CD4-positive, alpha-beta T cell treated with Interferon gamma for 1 hour (primary cell): ENCODE measurements around the gene FAM72B.
"Not testable (repeated sequence)": the region's sequence is repeated elsewhere in the genome, so short reads cannot be mapped to it uniquely, and the experiment has no call there.

ENCODE experiments used
- DNase-seq: peaks from one replicate; pipeline ENCODE4 v3.0.0-alpha.2; 2020

Gene FAM72B

GRCh38 chr1:121199763-121200162 lies 15.6 kb upstream of the FAM72B start:
- DNase-seq = not testable (repeated sequence)

DNA sequence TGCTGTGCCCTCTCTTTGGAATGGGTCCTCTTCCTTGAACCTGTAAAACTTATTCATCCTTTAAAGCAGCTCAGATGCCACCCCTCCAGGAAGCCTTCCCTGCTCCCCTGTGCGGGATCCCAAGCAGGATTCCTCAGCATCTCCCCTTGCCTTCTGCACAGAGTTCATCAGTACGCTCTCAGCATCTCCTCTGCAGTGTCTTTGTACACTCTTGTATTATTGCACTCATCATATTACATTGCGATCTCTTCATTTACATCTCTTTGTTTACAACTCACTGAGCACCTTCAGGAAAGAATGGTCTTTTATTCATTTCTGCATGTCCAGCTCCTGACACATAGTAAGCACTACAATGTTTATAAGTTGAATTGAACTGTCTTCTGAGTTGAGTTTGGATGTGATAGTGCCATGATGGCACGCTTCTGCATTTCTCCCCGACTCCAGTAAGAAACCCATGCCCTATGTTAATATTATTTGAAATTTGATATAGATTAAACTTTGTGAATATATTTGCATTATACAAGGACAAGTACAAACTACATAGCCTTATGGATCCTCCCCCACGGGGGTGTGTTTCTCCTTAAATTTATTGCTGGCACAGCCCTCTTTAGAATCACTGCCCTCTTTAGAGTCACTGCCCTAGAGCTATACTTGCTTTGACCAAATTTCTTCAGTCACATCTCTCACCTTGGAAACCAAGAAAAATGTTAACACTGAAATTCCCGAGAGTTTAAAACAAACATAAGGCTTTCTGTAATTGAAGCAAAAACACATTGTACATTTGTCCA lies 13.1 kb upstream of the FAM72B start:
- DNase-seq = not testable (repeated sequence)

GRCh38 chr1:121192512-121192911 lies 8.4 kb upstream of the FAM72B start:
- not testable (repeated sequence) for DNase-seq

DNA sequence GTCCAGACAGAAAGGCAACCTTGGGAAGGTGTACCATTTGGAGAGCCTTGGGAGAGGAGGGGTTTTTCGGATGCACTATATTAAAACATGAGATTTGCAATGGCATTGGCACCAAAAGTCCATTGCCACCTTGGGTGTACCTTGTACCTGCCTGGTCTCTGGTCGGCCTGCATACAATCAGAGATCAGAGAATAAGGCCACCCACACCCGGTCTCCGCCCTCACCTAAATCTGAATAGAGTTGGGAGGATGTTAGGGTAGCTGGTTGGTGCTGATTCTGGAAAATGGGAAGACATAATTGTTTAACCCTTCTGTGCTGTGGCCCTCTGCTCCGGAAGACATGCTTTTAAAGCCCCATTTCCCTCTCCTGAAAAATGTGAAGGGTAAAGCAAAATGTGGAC lies 3.8 kb upstream of the FAM72B start:
- DNase-seq = not testable (repeated sequence)

GRCh38 chr1:121186191-121186590 lies 2.1 kb upstream of the FAM72B start:
- not testable (repeated sequence) for DNase-seq

DNA sequence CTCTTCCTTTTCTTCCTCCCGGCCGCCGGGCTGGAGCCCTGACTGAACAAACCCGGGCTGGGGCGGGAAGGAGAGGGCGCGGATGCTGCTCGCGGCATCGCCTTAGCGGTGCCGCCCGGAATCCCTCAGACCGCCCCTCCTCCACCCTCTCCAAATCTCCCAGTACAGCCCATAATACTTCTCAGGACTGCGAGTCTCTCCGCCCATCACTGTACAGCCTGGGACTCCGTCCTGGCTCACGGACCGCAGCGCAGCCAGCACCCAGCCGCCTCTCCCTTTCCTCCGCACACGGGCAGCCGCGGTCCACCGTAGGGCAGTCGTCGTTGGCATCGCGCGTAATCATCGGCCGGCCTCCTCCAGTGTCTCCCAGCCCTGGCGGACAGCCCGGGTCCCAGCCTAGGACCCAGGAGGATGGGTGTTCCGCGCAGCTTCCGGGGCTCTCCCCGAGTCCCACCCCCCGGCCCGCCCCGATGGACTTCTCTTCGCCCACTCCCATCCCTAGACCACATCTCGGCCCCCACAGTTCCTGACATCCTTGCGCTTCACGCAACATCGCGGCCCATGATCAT lies 1.1 kb upstream of the FAM72B start:
- not testable (repeated sequence) for DNase-seq

DNA sequence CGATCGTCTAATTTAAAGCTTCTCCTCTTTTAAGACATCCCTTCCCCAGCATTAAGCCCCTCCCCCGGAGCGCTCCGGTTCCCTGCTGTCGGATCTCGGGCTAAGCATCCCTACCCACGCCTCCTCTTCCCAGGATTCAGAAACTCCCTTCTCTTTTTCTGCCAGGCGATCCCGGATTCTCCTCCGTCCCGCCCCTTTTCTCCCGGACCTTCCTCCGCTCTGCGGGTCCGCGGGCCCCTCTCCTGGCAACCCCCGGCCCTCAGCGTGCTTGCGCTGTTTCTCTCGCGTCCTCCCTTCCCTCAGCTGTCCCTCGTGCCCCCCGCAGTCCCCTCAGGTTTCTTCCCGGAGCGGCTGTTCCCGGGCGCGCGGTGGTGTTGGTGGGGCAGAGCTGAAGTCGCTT lies 273 bp downstream of the FAM72B start:
- not testable (repeated sequence) for DNase-seq

DNA sequence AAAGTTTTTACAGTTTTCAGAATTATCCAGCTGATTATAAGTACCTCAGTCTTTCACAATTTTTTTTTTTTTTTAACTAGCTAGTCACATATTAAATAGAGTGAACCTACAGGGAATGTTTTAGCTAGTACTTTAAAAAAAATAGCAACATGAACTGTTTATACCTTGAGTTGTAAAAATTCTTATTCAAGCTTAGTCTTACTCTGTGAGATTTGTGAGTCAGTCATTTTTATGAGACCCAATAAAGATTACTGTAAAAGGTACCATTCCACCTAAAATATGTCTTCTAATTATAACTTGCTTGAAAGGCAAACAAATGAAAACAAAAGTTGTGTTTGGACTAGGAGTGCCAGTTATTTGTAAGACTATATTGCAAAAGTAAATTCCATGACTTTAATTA lies 5.9 kb downstream of the FAM72B start:
- DNase-seq = not testable (repeated sequence)

DNA sequence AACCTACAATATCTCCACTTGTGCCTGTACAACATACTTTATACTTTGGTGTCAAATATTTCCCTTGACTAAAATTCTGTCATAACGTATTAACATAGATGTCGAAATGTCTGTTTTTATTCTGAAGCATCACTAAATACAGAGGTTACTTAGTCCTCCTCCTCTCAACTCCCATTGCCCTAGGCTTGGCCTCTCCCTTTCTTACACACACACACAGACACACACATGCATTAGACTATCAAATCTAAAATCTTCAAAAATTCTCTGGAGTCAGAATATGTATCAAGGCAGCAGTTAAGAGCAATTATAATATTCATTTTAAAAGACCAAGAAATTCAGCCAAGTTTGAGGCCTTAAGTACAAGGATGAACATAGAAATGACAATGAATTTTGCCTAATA lies 7.5 kb downstream of the FAM72B start:
- DNase-seq = not testable (repeated sequence)

DNA sequence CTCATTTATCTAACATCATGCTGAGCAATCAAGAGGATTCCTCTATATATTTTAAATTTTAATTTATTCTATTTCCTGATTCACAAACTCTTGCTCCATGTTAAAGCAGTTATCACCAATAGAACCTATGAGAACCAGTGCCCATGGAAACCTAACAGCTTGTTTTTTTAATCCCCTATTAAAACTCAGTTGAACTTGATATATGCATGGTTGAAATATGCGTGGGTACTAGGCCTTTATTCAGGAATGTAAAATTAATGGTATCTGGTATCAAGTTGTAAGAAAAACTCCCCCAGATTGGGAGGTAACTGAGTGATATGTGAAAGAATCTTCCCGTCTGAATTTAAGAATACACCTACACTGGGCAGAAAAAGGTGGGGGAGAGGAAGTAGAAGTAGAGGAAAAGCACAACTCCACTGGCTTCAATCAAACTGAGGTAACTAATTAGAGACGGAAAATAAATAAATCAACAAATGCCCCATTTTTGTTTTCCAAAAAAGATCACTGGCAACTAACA lies 15.9 kb downstream of the FAM72B start:
- DNase-seq = not testable (repeated sequence)

- not testable (repeated sequence) for DNase-seq
Measured at GRCh38 chr1:121167225-121167738, 16.9 kb downstream of the FAM72B start.

DNA sequence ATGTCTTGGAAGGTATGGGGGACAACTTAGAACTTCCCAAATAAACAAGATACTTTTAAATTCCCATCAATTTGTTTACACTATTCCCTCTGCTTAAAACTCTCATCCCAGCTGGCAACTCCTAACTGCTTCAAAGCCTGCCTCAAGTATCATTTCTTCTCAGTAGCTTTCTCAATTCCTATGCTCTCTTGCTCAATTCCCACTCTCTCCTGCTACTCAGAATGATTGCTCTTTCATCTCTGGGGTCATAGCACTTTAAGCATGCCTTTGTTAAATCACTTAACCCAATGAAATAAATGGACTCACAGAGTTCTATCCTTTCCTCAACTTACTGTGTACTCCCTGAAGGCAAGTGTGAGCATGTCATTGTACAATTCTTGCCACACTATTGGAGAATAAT lies 18.8 kb downstream of the FAM72B start:
- DNase-seq = not testable (repeated sequence)

- DNase-seq = not testable (repeated sequence)
Measured at GRCh38 chr1:121163850-121164757, 20.0 kb downstream of the FAM72B start.

- DNase-seq = not testable (repeated sequence)
Measured at GRCh38 chr1:121161199-121161901, 22.8 kb downstream of the FAM72B start.

GRCh38 chr1:121160118-121160517 lies 24.0 kb downstream of the FAM72B start:
- not testable (repeated sequence) for DNase-seq

DNA sequence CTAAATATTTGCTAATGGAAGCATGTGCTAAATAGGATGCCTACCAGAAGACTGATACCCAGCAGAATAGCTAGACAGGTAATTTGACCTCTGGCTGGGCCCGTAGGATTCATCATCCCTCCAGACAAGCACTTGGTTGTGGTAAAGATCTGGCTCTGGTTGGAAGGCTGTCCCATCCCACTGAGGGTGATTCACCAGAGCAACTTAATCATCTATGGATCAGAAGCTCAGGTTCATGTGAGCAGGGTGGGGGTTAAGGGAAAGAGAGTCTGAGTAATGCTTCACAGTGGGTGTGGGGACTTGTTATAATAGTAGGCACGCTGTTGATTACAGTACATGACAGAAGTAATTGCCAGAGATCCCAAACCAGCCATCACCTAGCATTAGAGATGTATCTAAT lies 26.5 kb downstream of the FAM72B start:
- not testable (repeated sequence) for DNase-seq

DNA sequence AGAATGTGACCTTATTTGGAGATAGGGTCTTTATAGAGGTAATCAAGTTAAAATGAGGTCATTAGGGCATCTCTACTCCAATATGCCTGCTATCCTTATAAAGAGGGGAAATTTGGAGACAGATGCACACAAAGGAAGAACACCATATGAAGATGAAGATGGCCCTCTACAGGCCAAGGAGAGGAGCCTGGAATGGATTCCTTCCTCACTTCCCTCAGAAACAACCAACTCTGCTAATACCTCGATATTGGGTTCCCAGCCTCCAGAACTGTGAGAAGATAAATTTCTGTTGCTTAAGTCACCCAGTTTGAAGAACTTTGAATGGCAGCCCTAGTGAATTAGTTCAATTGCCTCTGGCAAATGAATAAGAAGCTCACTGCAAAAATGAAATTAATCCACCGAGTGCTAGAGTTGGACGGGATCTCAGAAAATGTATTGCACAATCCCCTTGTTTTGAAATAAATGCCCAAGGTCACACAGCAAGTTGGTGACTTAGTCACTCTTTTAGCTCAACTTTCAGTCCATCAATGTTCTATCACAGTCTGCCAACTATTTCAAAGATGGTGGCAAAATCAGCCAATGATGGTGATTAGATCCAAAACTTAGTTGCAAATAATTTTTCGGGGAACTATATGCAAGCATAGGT lies 27.1 kb downstream of the FAM72B start:
- DNase-seq = not testable (repeated sequence)

- DNase-seq = not testable (repeated sequence)
Measured at GRCh38 chr1:121155671-121156358, 28.3 kb downstream of the FAM72B start.

GRCh38 chr1:121154811-121155210 lies 29.3 kb downstream of the FAM72B start:
- not testable (repeated sequence) for DNase-seq

GRCh38 chr1:121152788-121153187 lies 31.4 kb downstream of the FAM72B start:
- not testable (repeated sequence) for DNase-seq

DNA sequence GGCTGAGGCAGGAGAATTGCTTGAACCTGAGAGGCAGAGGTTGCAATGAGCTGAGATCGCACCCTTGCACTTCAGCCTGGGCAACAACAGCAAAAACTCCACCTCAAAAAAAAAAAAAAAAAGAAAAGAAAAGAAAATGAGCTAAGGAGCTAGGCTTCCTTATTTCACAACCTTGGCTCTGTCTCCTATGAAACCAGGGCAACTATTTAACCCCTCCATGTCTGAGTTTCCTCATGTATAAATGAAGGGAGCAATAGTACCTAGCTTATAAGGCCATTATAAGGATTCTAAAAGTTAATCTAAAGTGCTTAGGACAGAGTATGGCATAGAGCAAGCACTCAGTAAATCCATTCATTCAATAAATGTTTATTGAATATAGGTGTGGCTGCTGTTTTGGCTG lies 32.8 kb downstream of the FAM72B start:
- DNase-seq = not testable (repeated sequence)
